OCI-LY7 (cell line): ENCODE measurements around the gene RHEBL1. TPM values are rescaled to one million over a fixed set of nuclear protein-coding genes. Genes with fewer than 3 reads are reported as not detected.

ENCODE experiments used
- BruUV-seq: library from RNA; stranded (reverse); fragments of 400-500 nt; replicated peaks from 2 replicates; lab custom pipeline; 2021; lab: Mats Ljungman, UMichigan
- CTCF ChIA-PET: fragments of 300-600 bp; sonication (Branson Sonifier 250); formaldehyde crosslinking; loops from one replicate; lab custom pipeline; 2022; ENCODE audit warnings: antibody characterized with exemption; ENCODE audit not compliant: unreplicated experiment; lab: Charles Lee
- POLR2A ChIA-PET: fragments of 300-600 bp; sonication (Branson Sonifier 250); formaldehyde crosslinking; loops from one replicate; lab custom pipeline; 2022; ENCODE audit warnings: antibody characterized with exemption; lab: Charles Lee
- DNase-seq: peaks from one replicate; pipeline ENCODE4 v3.0.0-alpha.2; 2015; ENCODE audit warnings: low spot score
- H2AFZ ChIP-seq: fragments of 200-600 bp; sonication (generic), shearing (Covaris generic); 2 replicates; pipeline ENCODE4 v1.6.1; 2014; ENCODE audit warnings: mild to moderate bottlenecking, antibody characterized with exemption, low read length, moderate library complexity
- H3K27ac ChIP-seq: fragments of 200-600 bp; sonication (generic); 2 replicates; pipeline ENCODE4 v1.5.1; 2014; ENCODE audit warnings: mixed run types, low read depth, mild to moderate bottlenecking, moderate library complexity, low read length, inconsistent platforms; ENCODE audit not compliant: poor library complexity, severe bottlenecking
- H3K36me3 ChIP-seq: fragments of 200-600 bp; sonication (generic); 2 replicates; pipeline ENCODE4 v1.6.1; 2014; ENCODE audit warnings: mild to moderate bottlenecking, antibody characterized with exemption, low read length, moderate library complexity, mixed read lengths; ENCODE audit not compliant: insufficient read depth
- H3K4me1 ChIP-seq: fragments of 200-600 bp; sonication (generic); 2 replicates; pipeline ENCODE4 v1.5.1; 2014; ENCODE audit warnings: mild to moderate bottlenecking, low read length; ENCODE audit not compliant: insufficient read depth, poor library complexity, severe bottlenecking
- H3K4me2 ChIP-seq: fragments of 200-600 bp; sonication (generic); 2 replicates; pipeline ENCODE4 v1.6.1; 2014; ENCODE audit warnings: mild to moderate bottlenecking, low read length
- H3K4me3 ChIP-seq: fragments of 200-600 bp; sonication (generic); 2 replicates; pipeline ENCODE4 v1.5.1; 2014; ENCODE audit warnings: mild to moderate bottlenecking, low read depth, low read length; ENCODE audit not compliant: poor library complexity, severe bottlenecking
- H3K79me2 ChIP-seq: fragments of 200-600 bp; sonication (generic); 2 replicates; pipeline ENCODE4 v1.6.1; 2016; ENCODE audit warnings: low read depth, mild to moderate bottlenecking, low read length, moderate library complexity, mixed read lengths; ENCODE audit not compliant: insufficient read depth
- H3K9me2 ChIP-seq: fragments of 200-600 bp; sonication (generic); 2 replicates; pipeline ENCODE4 v1.6.1; 2016; ENCODE audit warnings: mild to moderate bottlenecking, low read length, mixed read lengths; ENCODE audit not compliant: insufficient read depth
- H3K9me3 ChIP-seq: fragments of 200-600 bp; sonication (generic); 2 replicates; pipeline ENCODE4 v1.6.1; 2014; ENCODE audit warnings: mild to moderate bottlenecking, mixed run types, low read length, mixed read lengths
- H4K20me1 ChIP-seq: fragments of 200-600 bp; sonication (generic); 2 replicates; pipeline ENCODE4 v1.6.1; 2014; ENCODE audit warnings: mild to moderate bottlenecking, antibody characterized with exemption, low read length, moderate library complexity, mixed read lengths; ENCODE audit not compliant: insufficient read depth
- EZH2phosphoT487 ChIP-seq: fragments of 200-600 bp; sonication (generic); IDR thresholded peaks from 2 replicates; pipeline ENCODE4 v1.6.1; 2018; ENCODE audit warnings: low read depth, borderline replicate concordance, mild to moderate bottlenecking, mixed run types, antibody characterized with exemption, low read length, moderate library complexity, mixed read lengths
- intact Hi-C: fragments of 100-400 bp; cut with micrococcal nuclease; formaldehyde crosslinking; loops from one replicate; pipeline ENCODE4 v1.10.0; 2022; ENCODE audit not compliant: unreplicated experiment
- total RNA-seq, 2 experiments: library from RNA; depleted of rRNA in 1 of 2; stranded (reverse); fragments of >200 nt in 1 of 2; shearing (Covaris generic) in 1 of 2; gene quantifications; 2 replicates each; pipeline ENCODE4 v1.2.3, GENCODE V29; 2014 to 2022
- TF ChIP-seq, protein P1 (sequence below): fragments of 200-600 bp; sonication (generic); conservative IDR thresholded peaks from 2 replicates; pipeline ENCODE4 v1.5.1; 2014; ENCODE audit warnings: mild to moderate bottlenecking, antibody characterized with exemption, low read length, moderate library complexity, mixed read lengths

The RHEBL1 gene
- total RNA-seq, 2 experiments from 2014 or later = 3.4 to 3.7 TPM

DNA sequence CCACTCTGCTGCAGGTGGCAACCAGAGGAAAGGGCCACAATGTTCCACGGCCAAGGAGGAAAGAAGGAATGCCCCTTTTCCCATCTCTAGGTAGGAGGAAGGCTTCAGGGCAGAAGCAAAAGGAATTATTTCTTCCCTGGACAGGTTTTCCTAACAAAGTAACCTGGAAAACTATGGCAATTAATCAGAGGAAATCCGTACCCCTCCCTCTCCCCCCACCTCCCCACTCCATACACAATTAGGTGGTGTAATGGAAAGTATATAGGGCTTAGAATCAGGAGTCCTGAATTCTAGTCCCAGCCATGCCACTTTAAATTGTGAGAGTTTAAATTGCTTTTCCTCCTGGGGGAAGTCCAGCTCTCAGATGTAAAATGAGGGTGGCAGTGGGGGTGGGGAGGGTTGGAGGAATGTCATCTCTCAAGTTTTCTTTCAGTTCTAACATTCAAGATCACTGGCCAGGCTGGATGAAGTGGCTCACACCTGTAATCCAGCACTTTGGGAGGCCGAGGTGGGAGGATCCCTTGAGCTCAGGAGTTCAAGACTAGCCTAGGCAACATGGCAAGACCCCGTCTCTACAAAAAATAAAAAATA lies 23.1 kb upstream of the RHEBL1 start:
- no peak for TF ChIP-seq EZH2phosphoT487
- TF ChIP-seq, protein P1, sequence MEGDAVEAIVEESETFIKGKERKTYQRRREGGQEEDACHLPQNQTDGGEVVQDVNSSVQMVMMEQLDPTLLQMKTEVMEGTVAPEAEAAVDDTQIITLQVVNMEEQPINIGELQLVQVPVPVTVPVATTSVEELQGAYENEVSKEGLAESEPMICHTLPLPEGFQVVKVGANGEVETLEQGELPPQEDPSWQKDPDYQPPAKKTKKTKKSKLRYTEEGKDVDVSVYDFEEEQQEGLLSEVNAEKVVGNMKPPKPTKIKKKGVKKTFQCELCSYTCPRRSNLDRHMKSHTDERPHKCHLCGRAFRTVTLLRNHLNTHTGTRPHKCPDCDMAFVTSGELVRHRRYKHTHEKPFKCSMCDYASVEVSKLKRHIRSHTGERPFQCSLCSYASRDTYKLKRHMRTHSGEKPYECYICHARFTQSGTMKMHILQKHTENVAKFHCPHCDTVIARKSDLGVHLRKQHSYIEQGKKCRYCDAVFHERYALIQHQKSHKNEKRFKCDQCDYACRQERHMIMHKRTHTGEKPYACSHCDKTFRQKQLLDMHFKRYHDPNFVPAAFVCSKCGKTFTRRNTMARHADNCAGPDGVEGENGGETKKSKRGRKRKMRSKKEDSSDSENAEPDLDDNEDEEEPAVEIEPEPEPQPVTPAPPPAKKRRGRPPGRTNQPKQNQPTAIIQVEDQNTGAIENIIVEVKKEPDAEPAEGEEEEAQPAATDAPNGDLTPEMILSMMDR = no peak
- ChIA-PET POLR2A (no interaction called here), CTCF (interaction anchor here (0.7 to 2.2 kb wide), 4 partner anchors 8 to 23 kb away, joined by 3 to 16 read pairs (median 4); no protein-coding TSS in a partner anchor)
- no peak for DNase-seq
- Histone ChIP-seq H3K4me1 (peaks cover 18% of the 10 kb centered on the region), H4K20me1 (no peaks in the 10 kb centered on the region), H3K79me2 (no peaks in the 10 kb centered on the region), H3K27ac (no peak overlapping the region), H3K9me3 (no peaks in the 10 kb centered on the region), H3K4me3 (no peak overlapping the region), H3K36me3 (no peaks in the 10 kb centered on the region), H3K9me2 (no peaks in the 10 kb centered on the region), H2AFZ (no peak overlapping the region), H3K4me2 (no peak overlapping the region)
- no TSS peak for BruUV-seq
- intact Hi-C loops = loop anchor here (1.0 kb wide), 1 partner anchor 29 kb away; no protein-coding TSS in a partner anchor

DNA sequence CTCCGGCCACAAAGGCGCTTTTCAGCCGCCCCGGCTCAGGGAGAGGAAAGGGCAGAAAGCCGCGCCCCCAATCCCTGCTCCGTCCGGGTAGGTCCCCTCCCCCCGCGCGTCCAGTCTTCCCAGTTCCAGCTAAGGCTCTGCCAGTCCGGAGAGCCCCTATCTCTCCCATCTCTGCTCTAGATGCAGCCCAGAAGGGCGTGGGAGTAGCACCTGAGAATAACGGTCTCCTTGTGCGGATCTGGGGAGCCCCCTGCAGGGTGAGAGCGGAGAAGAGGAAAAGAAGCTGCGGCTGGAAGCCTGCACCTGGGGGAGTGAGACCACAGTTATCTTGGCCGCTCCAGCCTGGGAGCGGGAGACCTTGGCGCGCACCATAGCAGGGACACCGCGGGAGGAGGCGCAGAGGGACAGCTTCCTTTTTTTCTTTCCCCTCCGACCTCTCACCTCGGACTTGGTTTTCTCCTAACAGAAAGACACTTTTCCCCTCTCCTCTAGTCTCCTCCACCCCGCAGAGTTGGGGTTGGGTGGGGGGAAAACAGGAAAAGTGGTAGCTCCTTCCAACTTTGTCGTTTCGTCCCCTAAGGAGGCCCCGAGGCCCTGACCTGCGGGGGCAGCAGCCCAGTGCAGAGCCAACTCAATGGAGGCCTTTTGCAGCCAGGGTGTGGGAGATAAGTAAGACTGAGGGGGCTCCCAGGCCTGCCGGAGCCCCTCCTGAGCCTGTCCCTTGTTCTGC lies 22.5 kb upstream of the RHEBL1 start:
- intact Hi-C loops = loop anchor here (1.0 kb wide), 1 partner anchor 28 kb away; no protein-coding TSS in a partner anchor
- TF ChIP-seq, protein P1 = peak; percentile 77
- TF ChIP-seq EZH2phosphoT487 = no peak
- Histone ChIP-seq H3K27ac (no peak overlapping the region), H3K9me2 (no peaks in the 10 kb centered on the region), H3K4me1 (peaks cover 19% of the 10 kb centered on the region), H3K79me2 (no peaks in the 10 kb centered on the region), H4K20me1 (no peaks in the 10 kb centered on the region), H3K4me3 (peak overlapping the region; percentile 23), H3K9me3 (no peaks in the 10 kb centered on the region), H2AFZ (no peak overlapping the region), H3K4me2 (peak overlapping the region; percentile 56), H3K36me3 (no peaks in the 10 kb centered on the region)
- ChIA-PET CTCF (interaction anchor here (0.7 to 2.2 kb wide), 4 partner anchors 8 to 22 kb away, joined by 3 to 16 read pairs (median 4); no protein-coding TSS in a partner anchor), POLR2A (no interaction called here)
- DNase-seq = peak; percentile 58
- BruUV-seq = no TSS peak
